ENCODE results near the gene CREB3L2. TPM values are rescaled to one million over a fixed set of nuclear protein-coding genes. Genes with fewer than 3 reads are reported as not detected.

The CREB3L2 gene
- total RNA-seq, 1 experiment from 2014 or later, result 49.8 TPM

DNA sequence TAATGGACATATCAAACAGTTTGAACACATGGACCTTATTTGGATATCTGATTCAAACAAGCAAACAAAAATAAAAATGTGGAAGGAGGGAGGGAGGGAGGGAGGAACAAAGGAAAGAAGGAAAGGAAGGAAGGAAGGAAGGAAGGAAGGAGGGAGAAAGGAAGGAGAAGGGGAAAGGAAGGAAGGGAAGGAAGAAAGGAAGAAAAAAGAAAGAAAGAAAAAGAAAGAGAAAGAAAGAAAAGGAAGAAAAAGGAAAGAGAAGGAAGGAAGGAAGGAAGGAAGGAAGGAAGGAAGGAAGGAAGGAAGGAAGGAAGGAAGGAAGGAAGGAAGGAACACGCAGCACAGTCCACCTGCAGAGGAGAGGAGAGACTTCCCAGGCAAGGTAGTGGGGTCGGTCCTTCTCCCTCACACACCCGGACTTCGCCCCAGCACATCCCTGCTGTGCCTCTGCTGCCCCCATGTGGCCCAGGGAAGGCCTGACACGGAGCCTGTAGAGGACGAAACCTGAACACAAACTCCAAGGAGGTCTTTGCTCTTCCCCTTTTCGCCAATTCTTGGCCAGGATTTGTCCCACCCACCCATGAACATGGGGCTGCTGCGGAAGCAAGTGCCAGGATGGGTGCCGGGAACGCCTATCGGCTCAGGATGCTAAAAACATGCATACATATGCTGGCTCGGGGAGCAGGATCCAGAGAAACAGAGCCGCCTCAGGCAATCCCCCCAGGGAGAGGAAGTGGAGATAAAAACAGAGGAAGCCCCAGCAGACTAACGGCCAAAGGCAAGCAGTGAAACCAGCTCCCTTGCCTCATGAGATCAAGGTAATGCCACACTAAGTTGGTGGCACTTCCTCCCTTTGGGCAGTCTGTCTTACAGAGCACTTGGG lies 102.8 kb downstream of the CREB3L2 start:
- no peaks in the 10 kb centered on the region for H3K27me3 ChIP-seq (ENCODE audit: insufficient read depth, low read length)
- ATAC-seq, result peak; percentile 97
- intact Hi-C loops (cut with micrococcal nuclease), result loop anchor here (1.0 to 2.0 kb wide), 4 partner anchors 82 to 292 kb away; no protein-coding TSS in a partner anchor
- H3K79me2 ChIP-seq (ENCODE audit: insufficient read depth, low read length), result no peaks in the 10 kb centered on the region
- TF ChIP-seq, protein P1, sequence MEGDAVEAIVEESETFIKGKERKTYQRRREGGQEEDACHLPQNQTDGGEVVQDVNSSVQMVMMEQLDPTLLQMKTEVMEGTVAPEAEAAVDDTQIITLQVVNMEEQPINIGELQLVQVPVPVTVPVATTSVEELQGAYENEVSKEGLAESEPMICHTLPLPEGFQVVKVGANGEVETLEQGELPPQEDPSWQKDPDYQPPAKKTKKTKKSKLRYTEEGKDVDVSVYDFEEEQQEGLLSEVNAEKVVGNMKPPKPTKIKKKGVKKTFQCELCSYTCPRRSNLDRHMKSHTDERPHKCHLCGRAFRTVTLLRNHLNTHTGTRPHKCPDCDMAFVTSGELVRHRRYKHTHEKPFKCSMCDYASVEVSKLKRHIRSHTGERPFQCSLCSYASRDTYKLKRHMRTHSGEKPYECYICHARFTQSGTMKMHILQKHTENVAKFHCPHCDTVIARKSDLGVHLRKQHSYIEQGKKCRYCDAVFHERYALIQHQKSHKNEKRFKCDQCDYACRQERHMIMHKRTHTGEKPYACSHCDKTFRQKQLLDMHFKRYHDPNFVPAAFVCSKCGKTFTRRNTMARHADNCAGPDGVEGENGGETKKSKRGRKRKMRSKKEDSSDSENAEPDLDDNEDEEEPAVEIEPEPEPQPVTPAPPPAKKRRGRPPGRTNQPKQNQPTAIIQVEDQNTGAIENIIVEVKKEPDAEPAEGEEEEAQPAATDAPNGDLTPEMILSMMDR (IDR thresholded peaks at IDR 0.05 in 2 of 3, conservative IDR thresholded peaks at IDR 0.05 in 1 of 3; ENCODE audit: borderline replicate concordance in 1 of 3, insufficient read depth in 1 of 3, low read depth in 2 of 3, low read length in 2 of 3), result peak; percentile 80 to 96 (median 89)
- TF ChIP-seq RAD21 (IDR thresholded peaks at IDR 0.05; ENCODE audit: low read depth) (peak; percentile 90), POLR2AphosphoS5 (IDR thresholded peaks at IDR 0.05; ENCODE audit: low read depth, low read length) (no peak), EGR1 (IDR thresholded peaks at IDR 0.05; ENCODE audit: low read depth) (no peak)
- CTCF ChIA-PET, result interaction anchor here (1.5 kb wide), 1 partner anchor 293 kb away, joined by 4 read pairs; no protein-coding TSS in a partner anchor
- H3K4me1 ChIP-seq (ENCODE audit: control insufficient read depth in 1 of 2, insufficient read depth in 2 of 2, low read length in 2 of 2), result no peaks in the 10 kb centered on the region
- BruUV-seq (replicated peaks), result no TSS peak
- H3K4me2 ChIP-seq (ENCODE audit: low read length), result no peak overlapping the region
- no peaks in the 10 kb centered on the region for H3K9me3 ChIP-seq (ENCODE audit: control insufficient read depth in 1 of 2, insufficient read depth in 1 of 2, low read depth in 1 of 2, low read length in 2 of 2)
- POLR2A ChIA-PET, result no interaction called here
- no peak overlapping the region for H2AFZ ChIP-seq (ENCODE audit: low read depth, low read length, poor library complexity, severe bottlenecking)
- 0 out of 4 replicates have a peak, but pooled peaks cover 0 to 2% of the 10 kb centered on the region in 2 experiments for H3K36me3 ChIP-seq (ENCODE audit: control insufficient read depth in 1 of 2, insufficient read depth in 2 of 2, low read length in 2 of 2)
- H3K4me3 ChIP-seq (replicated peaks in 1 of 2; ENCODE audit: low read depth in 1 of 2, low read length in 2 of 2), result no peak overlapping the region
- DNase-seq (ENCODE audit: low read depth, low spot score), result peak; percentile 42
- RAD21 ChIA-PET (ENCODE audit: low non-redundant PET in 1 of 2, low total read pairs in 2 of 2, uncharacterized antibody in 2 of 2, unreplicated experiment in 2 of 2), result no interaction called here
- no peaks in the 10 kb centered on the region for H3K9me2 ChIP-seq (ENCODE audit: insufficient read depth)
- no peak overlapping the region for H3K9ac ChIP-seq (ENCODE audit: low read length)
- no peaks in the 10 kb centered on the region for H4K20me1 ChIP-seq (ENCODE audit: insufficient read depth)
- no peak overlapping the region for H3K27ac ChIP-seq (ENCODE audit: low read depth, low read length)

Data from HCT116 (cell line).